Lower leg skin (tissue), 3 donors: ENCODE data around the gene UBA52.

Source experiments
- CTCF ChIP-seq, 3 donors: fragments of 450-650 bp; IDR thresholded peaks; one replicate each; pipeline ENCODE4 v1.5.1; 2016; ENCODE audit warnings: antibody characterized with exemption in 3 of 3, mild to moderate bottlenecking in 3 of 3, moderate library complexity in 2 of 3
- POLR2A ChIP-seq, 2 donors: fragments of 450-650 bp; IDR thresholded peaks; one replicate each; pipeline ENCODE4 v1.6.1; 2016 to 2017; ENCODE audit warnings: antibody characterized with exemption in 2 of 2, mild to moderate bottlenecking in 1 of 2, moderate library complexity in 1 of 2

- TF ChIP-seq CTCF (IDR thresholded peaks at IDR 0.05) (no peak), POLR2A (IDR thresholded peaks at IDR 0.05) (no peak)
These were observed 49.4 kb upstream of the UBA52 start for GRCh38 chr19:18522124-18522861.
